ENCODE measurements around the gene OCIAD2. TPM values are rescaled to one million over a fixed set of nuclear protein-coding genes. Genes with fewer than 3 reads are reported as not detected.

Gene OCIAD2
- total and polyA plus RNA-seq, 2 of the 4 experiments (the other 2 are of a cell fraction), result 16.5 to 21.4 TPM

DNA sequence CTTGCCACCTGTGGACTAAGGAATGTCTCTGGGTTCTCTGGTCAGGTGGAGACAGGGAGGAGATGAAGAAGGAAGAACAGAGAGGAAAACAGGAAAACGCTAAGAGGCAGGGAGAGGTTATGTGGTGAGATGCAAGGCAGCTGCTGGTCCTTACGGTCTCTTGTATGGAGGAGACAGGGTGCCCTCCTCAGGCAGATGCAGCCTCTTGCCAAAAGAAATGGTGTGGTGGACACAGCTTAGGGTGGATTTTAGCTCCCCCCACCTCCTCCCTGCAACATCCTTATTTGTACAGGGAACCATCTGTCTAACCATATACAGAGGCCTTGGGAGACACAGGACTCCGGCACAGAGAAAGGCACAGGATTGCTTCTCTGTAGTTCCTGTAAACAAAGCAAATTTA lies 9.7 kb downstream of the OCIAD2 start:
- no peak overlapping the region for H2BK120ac ChIP-seq (ENCODE audit: low read depth, low read length)
- no peak overlapping the region for H3K9ac ChIP-seq (ENCODE audit: low read depth, low read length)
- H4K8ac ChIP-seq (ENCODE audit: low read depth in 2 of 2, low read length in 2 of 2), result no peak overlapping the region
- TF ChIP-seq MXI1 (IDR thresholded peaks at IDR 0.05; ENCODE audit: borderline replicate concordance, low read depth, low read length) (no peak), USF2 (IDR thresholded peaks at IDR 0.05; ENCODE audit: low read depth, low read length) (no peak), NFE2L2 (IDR thresholded peaks at IDR 0.05; ENCODE audit: low read depth, low read length) (no peak), RCOR1 (IDR thresholded peaks at IDR 0.05; ENCODE audit: insufficient replicate concordance, low read length) (no peak), SMC3 (IDR thresholded peaks at IDR 0.05; ENCODE audit: low read depth, low read length) (no peak), RFX5 (IDR thresholded peaks at IDR 0.05; ENCODE audit: low read depth, low read length) (no peak), CEBPB (IDR thresholded peaks at IDR 0.05; ENCODE audit: low read depth, low read length) (no peak), BHLHE40 (IDR thresholded peaks at IDR 0.05; ENCODE audit: low read depth, low read length) (no peak), POLR2A (IDR thresholded peaks at IDR 0.05; ENCODE audit: low read depth, low read length) (no peak), RAD21 (IDR thresholded peaks at IDR 0.05; ENCODE audit: low read length) (no peak), CHD1 (IDR thresholded peaks at IDR 0.05; ENCODE audit: low read depth, low read length) (no peak), FOS (IDR thresholded peaks at IDR 0.05; ENCODE audit: low read depth, low read length) (no peak), MAZ (IDR thresholded peaks at IDR 0.05; ENCODE audit: borderline replicate concordance, low read depth, low read length) (no peak), MAFK (IDR thresholded peaks at IDR 0.05; ENCODE audit: low read depth, low read length) (no peak)
- TF ChIP-seq, protein P1, sequence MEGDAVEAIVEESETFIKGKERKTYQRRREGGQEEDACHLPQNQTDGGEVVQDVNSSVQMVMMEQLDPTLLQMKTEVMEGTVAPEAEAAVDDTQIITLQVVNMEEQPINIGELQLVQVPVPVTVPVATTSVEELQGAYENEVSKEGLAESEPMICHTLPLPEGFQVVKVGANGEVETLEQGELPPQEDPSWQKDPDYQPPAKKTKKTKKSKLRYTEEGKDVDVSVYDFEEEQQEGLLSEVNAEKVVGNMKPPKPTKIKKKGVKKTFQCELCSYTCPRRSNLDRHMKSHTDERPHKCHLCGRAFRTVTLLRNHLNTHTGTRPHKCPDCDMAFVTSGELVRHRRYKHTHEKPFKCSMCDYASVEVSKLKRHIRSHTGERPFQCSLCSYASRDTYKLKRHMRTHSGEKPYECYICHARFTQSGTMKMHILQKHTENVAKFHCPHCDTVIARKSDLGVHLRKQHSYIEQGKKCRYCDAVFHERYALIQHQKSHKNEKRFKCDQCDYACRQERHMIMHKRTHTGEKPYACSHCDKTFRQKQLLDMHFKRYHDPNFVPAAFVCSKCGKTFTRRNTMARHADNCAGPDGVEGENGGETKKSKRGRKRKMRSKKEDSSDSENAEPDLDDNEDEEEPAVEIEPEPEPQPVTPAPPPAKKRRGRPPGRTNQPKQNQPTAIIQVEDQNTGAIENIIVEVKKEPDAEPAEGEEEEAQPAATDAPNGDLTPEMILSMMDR (conservative IDR thresholded peaks at IDR 0.05; ENCODE audit: low read depth, low read length), result no peak
- no peak for DNase-seq
- no peak overlapping the region for H2BK5ac ChIP-seq (ENCODE audit: low read depth, low read length, poor library complexity, severe bottlenecking)
- H3K4me1 ChIP-seq (ENCODE audit: control insufficient read depth, insufficient read depth, low read length), result no peaks in the 10 kb centered on the region
- H4K91ac ChIP-seq (ENCODE audit: insufficient read depth, low read depth, low read length), result no peak overlapping the region
- H3K4ac ChIP-seq (ENCODE audit: low read depth, low read length), result no peak overlapping the region
- H3K23ac ChIP-seq (ENCODE audit: low read depth, low read length), result no peak overlapping the region
- no peak overlapping the region for H2BK15ac ChIP-seq (ENCODE audit: low read depth, low read length)
- no peak overlapping the region for H4K5ac ChIP-seq (ENCODE audit: low read depth, low read length)
- no peaks in the 10 kb centered on the region for H3K9me1 ChIP-seq (ENCODE audit: insufficient read depth, low read length)
- H3K56ac ChIP-seq (ENCODE audit: extremely low read depth, insufficient read depth, low read length), result no peak overlapping the region
- ChIA-PET POLR2A (ENCODE audit: unreplicated experiment) (no interaction called here), CTCF (no interaction called here)
- no peaks in the 10 kb centered on the region for H3K79me1 ChIP-seq (ENCODE audit: low read depth in 1 of 2, low read length in 2 of 2)
- dilution Hi-C loops (cut with HindIII; ENCODE audit: low sequenced_read_pairs, unreplicated experiment), result no loop called here
- no peak overlapping the region for H2AK9ac ChIP-seq (replicated peaks; ENCODE audit: low read depth, low read length, poor library complexity)
- intact Hi-C loops (cut with micrococcal nuclease), result no loop called here
- no peak overlapping the region for H3K4me3 ChIP-seq (ENCODE audit: insufficient read depth, low read depth, low read length)
- no peak overlapping the region for H2BK20ac ChIP-seq (ENCODE audit: low read depth, low read length)
- H4K20me1 ChIP-seq (ENCODE audit: insufficient read depth, low read length), result no peaks in the 10 kb centered on the region
- no peak overlapping the region for H3K27ac ChIP-seq (ENCODE audit: insufficient read depth, low read length)
- no TSS peak for BruUV-seq (replicated peaks)
- 83% methylated on average over 2 of the region's 3 CpGs; no CpG with 5 or more reads in 1 of the 2 experiments for WGBS, 2 experiments (ENCODE audit: extremely low coverage in 2 of 2, insufficient read length in 1 of 2)
- no peak overlapping the region for H2AK5ac ChIP-seq (ENCODE audit: low read depth, low read length)
- H3K14ac ChIP-seq (replicated peaks; ENCODE audit: low read depth, low read length), result no peak overlapping the region
- H3K27me3 ChIP-seq (ENCODE audit: control insufficient read depth, insufficient read depth, low read length), result no peaks in the 10 kb centered on the region
- no peak overlapping the region for H3K18ac ChIP-seq (ENCODE audit: low read depth, low read length)
- no peak overlapping the region for H2AFZ ChIP-seq (replicated peaks; ENCODE audit: low read length, poor library complexity)
- no peaks in the 10 kb centered on the region for H3K36me3 ChIP-seq (ENCODE audit: control insufficient read depth, insufficient read depth, low read length)
- in situ Hi-C loops (cut with MboI; ENCODE audit: low sequenced_read_pairs), result no loop called here
- H3K9me3 ChIP-seq (ENCODE audit: control insufficient read depth, insufficient read depth, low read length), result no peaks in the 10 kb centered on the region
- no peak for ATAC-seq (ENCODE audit: low read depth)
- no peak overlapping the region for H3K4me2 ChIP-seq (ENCODE audit: low read depth, low read length)
